DOHH2 (cell line): ENCODE data around the gene LRRC7.

ENCODE experiments used
- EZH2phosphoT487 ChIP-seq: fragments of 200-600 bp; sonication (generic); IDR thresholded peaks from 2 replicates; pipeline ENCODE4 v1.6.1; 2017; ENCODE audit warnings: borderline replicate concordance, mild to moderate bottlenecking, antibody characterized with exemption, low read length, moderate library complexity, mixed read lengths
- TF ChIP-seq, protein P1 (sequence below): fragments of 200-600 bp; sonication (generic); IDR thresholded peaks from one replicate; pipeline ENCODE4 v1.5.1; 2014; ENCODE audit warnings: antibody characterized with exemption, mild to moderate bottlenecking, low read depth, low read length; ENCODE audit not compliant: poor library complexity, severe bottlenecking

DNA sequence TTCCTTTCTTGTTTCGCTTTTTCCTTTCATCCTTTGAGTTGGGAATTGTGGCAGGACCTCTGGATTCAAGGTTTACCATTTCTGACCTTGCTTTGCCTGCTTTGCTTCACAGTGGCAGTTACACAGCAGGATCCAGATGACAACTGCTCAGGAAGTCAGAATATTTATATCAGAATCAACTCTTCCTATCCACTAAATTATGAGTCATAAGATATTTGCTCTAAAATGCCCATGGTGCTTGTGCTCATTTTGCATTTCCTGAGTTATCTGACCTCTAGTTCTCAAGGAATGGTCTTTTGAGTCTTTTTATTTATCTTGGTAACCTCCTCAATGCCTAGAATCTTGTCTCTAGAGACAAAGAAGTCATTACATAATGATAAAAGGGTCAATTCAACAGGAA lies 290.8 kb downstream of the LRRC7 start:
- TF ChIP-seq, protein P1, sequence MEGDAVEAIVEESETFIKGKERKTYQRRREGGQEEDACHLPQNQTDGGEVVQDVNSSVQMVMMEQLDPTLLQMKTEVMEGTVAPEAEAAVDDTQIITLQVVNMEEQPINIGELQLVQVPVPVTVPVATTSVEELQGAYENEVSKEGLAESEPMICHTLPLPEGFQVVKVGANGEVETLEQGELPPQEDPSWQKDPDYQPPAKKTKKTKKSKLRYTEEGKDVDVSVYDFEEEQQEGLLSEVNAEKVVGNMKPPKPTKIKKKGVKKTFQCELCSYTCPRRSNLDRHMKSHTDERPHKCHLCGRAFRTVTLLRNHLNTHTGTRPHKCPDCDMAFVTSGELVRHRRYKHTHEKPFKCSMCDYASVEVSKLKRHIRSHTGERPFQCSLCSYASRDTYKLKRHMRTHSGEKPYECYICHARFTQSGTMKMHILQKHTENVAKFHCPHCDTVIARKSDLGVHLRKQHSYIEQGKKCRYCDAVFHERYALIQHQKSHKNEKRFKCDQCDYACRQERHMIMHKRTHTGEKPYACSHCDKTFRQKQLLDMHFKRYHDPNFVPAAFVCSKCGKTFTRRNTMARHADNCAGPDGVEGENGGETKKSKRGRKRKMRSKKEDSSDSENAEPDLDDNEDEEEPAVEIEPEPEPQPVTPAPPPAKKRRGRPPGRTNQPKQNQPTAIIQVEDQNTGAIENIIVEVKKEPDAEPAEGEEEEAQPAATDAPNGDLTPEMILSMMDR, result no peak
- TF ChIP-seq EZH2phosphoT487, result no peak
